GM23248 (cell line): ENCODE measurements around the gene CCDC183. TPM values are rescaled to one million over a fixed set of nuclear protein-coding genes. Genes with fewer than 3 reads are reported as not detected.
A peak's percentile ranks its signal among the peaks of the same experiment; 100 is the strongest.
"Not testable (repeated sequence)": the region's sequence is repeated elsewhere in the genome, so short reads cannot be mapped to it uniquely, and the experiment has no call there.

Experiments
- DNase-seq: peaks from one replicate; pipeline ENCODE4 v3.0.0-alpha.2; 2015
- H2AFZ ChIP-seq: fragments of 200-600 bp; sonication (generic); 2 replicates; pipeline ENCODE4 v1.6.1; 2016; ENCODE audit warnings: antibody characterized with exemption
- H3F3A ChIP-seq: fragments of 200-600 bp; sonication (generic); 2 replicates; pipeline ENCODE4 v1.6.1; 2016; ENCODE audit warnings: mild to moderate bottlenecking, antibody characterized with exemption, mixed run types; ENCODE audit not compliant: insufficient read depth
- H3K27ac ChIP-seq: fragments of 200-600 bp; sonication (generic); 2 replicates; pipeline ENCODE4 v1.5.1; 2016; ENCODE audit warnings: mild to moderate bottlenecking
- H3K27me3 ChIP-seq: fragments of 200-600 bp; sonication (generic); replicated peaks from 2 replicates; pipeline ENCODE4 v1.6.1; 2016; ENCODE audit warnings: mild to moderate bottlenecking; ENCODE audit not compliant: insufficient read depth
- H3K36me3 ChIP-seq: fragments of 200-600 bp; sonication (generic); 2 replicates; pipeline ENCODE4 v1.6.1; 2016; ENCODE audit warnings: low read depth, mild to moderate bottlenecking
- H3K4me1 ChIP-seq: fragments of 200-600 bp; sonication (generic); 2 replicates; pipeline ENCODE4 v1.6.1; 2016; ENCODE audit warnings: mild to moderate bottlenecking; ENCODE audit not compliant: insufficient read depth
- H3K4me2 ChIP-seq: fragments of 200-600 bp; sonication (generic); one replicate; pipeline ENCODE4 v1.6.1; 2016; ENCODE audit warnings: mild to moderate bottlenecking; ENCODE audit not compliant: unreplicated experiment
- H3K4me3 ChIP-seq: fragments of 200-600 bp; sonication (generic); 2 replicates; pipeline ENCODE4 v1.5.1; 2016; ENCODE audit warnings: mild to moderate bottlenecking
- H3K79me2 ChIP-seq: fragments of 200-600 bp; sonication (generic); 2 replicates; pipeline ENCODE4 v1.6.1; 2016; ENCODE audit warnings: mild to moderate bottlenecking; ENCODE audit not compliant: insufficient read depth
- H3K9ac ChIP-seq: fragments of 200-600 bp; sonication (generic); 2 replicates; pipeline ENCODE4 v1.6.1; 2016; ENCODE audit warnings: mild to moderate bottlenecking
- H3K9me2 ChIP-seq: fragments of 200-600 bp; sonication (generic); 2 replicates; pipeline ENCODE4 v1.6.1; 2016; ENCODE audit warnings: mixed run types, mild to moderate bottlenecking, moderate library complexity; ENCODE audit not compliant: insufficient read depth
- H3K9me3 ChIP-seq: fragments of 200-600 bp; sonication (generic); one replicate; pipeline ENCODE4 v1.6.1; 2017; ENCODE audit warnings: low read depth
- H4K20me1 ChIP-seq: fragments of 200-600 bp; sonication (generic); 2 replicates; pipeline ENCODE4 v1.6.0; 2016; ENCODE audit not compliant: insufficient read depth
- EZH2 ChIP-seq: fragments of 200-600 bp; sonication (generic); IDR thresholded peaks from 2 replicates; pipeline ENCODE4 v1.6.1; 2018; ENCODE audit warnings: antibody characterized with exemption, mild to moderate bottlenecking; ENCODE audit not compliant: insufficient read depth, poor library complexity, severe bottlenecking
- EZH2phosphoT487 ChIP-seq: fragments of 200-600 bp; sonication (generic); IDR thresholded peaks from 2 replicates; pipeline ENCODE4 v1.6.1; 2018; ENCODE audit warnings: antibody characterized with exemption, moderate library complexity, mild to moderate bottlenecking, low read depth; ENCODE audit not compliant: insufficient read depth
- WGBS, 2 experiments: methylation state at CpG; one replicate each; pipeline ENCODE4 v1.1.6; 2015 to 2017; ENCODE audit warnings: low lambda C conversion rate in 2 of 2, low coverage in 1 of 2; ENCODE audit errors: missing lambda C conversion rate in 2 of 2; 5-methylcytosine and 5-hydroxymethylcytosine counted together
- in situ Hi-C: fragments of 300-500 bp; cut with MboI; formaldehyde crosslinking; loops from 2 replicates; pipeline ENCODE4 v1.15.0; 2020
- polyA plus RNA-seq: library from polyadenylated mRNA; unstranded; fragments of >200 nt; fragmentation: Nextera tagmentation; extraction: Ambion mirVana; gene quantifications from 2 replicates; pipeline ENCODE4 v1.2.1, GENCODE V29; 2016
- total RNA-seq: library from RNA; depleted of rRNA; stranded (reverse); fragments of >200 nt; shearing (Covaris generic); gene quantifications from 2 replicates; pipeline ENCODE4 v1.2.3, GENCODE V29; 2014

Gene CCDC183
- total and polyA plus RNA-seq, 2 experiments from 2014 or later, result 0.76 to 1.5 TPM

- WGBS, 2 experiments, result 59 to 67% methylated on average over 14 of the region's 14 CpGs
- Histone ChIP-seq H3K4me3 (no peak overlapping the region), H3K9me2 (no peaks in the 10 kb centered on the region), H3K27ac (no peak overlapping the region), H2AFZ (no peak overlapping the region), H3K4me2 (no peak overlapping the region), H3K27me3 (peaks cover 8% of the 10 kb centered on the region; the same call in 1 of the 2 replicates), H3K4me1 (no peaks in the 10 kb centered on the region), H3K9ac (no peak overlapping the region), H4K20me1 (no peaks in the 10 kb centered on the region), H3K9me3 (no peaks in the 10 kb centered on the region), H3K79me2 (no peaks in the 10 kb centered on the region), H3F3A (no peaks in the 10 kb centered on the region), H3K36me3 (no peaks in the 10 kb centered on the region)
- DNase-seq, result no peak
- no peak for TF ChIP-seq EZH2phosphoT487
- TF ChIP-seq EZH2, result no peak
- in situ Hi-C loops, result no loop called here
Observed at GRCh38 chr9:136765041-136765440, 31.1 kb upstream of the CCDC183 start.

GRCh38 chr9:136765745-136766409 is 30.3 kb upstream of the CCDC183 start:
- 73% methylated on average over 14 of the region's 14 CpGs for WGBS, 2 experiments
- H3K27me3 ChIP-seq, H2AFZ ChIP-seq, H3K9me2 ChIP-seq, H3K9ac ChIP-seq, H4K20me1 ChIP-seq, H3K4me3 ChIP-seq, H3K36me3 ChIP-seq, H3K27ac ChIP-seq, H3K4me2 ChIP-seq, DNase-seq, in situ Hi-C loops, H3K79me2 ChIP-seq, H3K4me1 ChIP-seq, H3F3A ChIP-seq, H3K9me3 ChIP-seq: not testable (repeated sequence)

DNA sequence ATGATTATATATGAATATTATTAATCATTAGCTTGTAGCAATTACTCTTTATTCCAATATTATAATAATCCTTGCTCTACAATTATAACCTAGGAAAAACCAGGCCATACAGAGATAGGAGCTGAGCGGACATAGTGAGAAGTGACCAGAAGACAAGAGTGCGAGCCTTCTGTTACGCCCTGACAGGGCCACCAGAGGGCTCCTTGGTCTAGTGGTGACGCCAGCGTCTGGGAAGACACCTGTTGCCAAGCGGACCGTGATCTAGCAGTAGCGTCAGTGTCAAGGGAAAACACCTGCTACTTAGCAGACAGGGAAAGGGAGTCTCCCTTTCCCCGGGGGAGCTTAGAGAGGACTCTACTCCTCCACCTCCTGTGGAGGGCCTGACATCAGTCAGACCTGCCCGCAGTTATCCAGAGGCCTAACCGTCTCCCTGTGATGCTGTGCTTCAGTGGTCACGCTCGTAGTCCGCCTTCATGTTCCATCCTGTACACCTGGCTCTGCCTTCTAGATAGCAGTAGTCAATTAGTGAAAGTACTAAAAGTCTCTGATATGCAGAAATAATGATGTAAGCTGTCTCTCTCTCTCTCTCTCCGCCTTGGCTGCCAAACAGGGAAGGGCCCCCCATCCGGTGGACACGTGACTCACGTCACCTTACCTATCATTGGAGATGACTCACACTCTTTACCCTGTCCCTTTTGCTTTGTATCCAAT is 29.6 kb upstream of the CCDC183 start:
- H3K36me3 ChIP-seq, H3K27ac ChIP-seq, H3K4me2 ChIP-seq, H3K27me3 ChIP-seq, H3K79me2 ChIP-seq, H3K9ac ChIP-seq, H3K4me1 ChIP-seq, H3K4me3 ChIP-seq, H2AFZ ChIP-seq, in situ Hi-C loops, H3K9me3 ChIP-seq, H3F3A ChIP-seq, H4K20me1 ChIP-seq, H3K9me2 ChIP-seq: not testable (repeated sequence)
- WGBS, 2 experiments, result 41 to 59% methylated on average over 13 to 18 of the region's 18 CpGs
- peak; percentile 71 for DNase-seq

DNA sequence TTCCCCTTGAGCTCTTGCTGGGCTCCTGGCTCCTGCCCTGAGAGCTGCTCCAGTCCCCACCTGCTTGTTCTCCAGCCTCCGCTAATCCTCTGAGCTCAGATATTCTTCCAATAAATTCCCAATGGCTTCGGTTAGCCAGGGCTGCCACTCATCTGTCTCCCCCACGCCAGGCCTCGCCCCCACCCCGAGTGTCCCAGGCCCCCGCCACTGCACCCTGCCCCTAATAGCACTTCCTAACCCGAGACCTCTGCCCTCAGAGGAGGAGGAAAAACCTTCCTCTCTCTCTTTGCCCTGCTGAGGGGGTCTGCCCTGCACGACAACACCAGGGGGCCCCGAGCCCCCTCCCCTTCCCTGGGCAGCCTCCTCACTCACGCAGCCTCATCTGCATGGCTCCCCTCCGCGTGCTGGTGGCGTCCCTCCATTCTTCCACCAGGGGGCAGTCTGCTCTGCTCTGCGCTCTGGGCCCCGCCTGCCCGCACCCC is 26.4 kb upstream of the CCDC183 start:
- 0 to 13% methylated on average over 1 to 16 of the region's 16 CpGs for WGBS, 2 experiments
- H3F3A ChIP-seq, result no peaks in the 10 kb centered on the region
- H3K27ac ChIP-seq, result no peak overlapping the region
- H3K9me3 ChIP-seq, result no peaks in the 10 kb centered on the region
- no peak overlapping the region for H2AFZ ChIP-seq
- no peaks in the 10 kb centered on the region for H3K9me2 ChIP-seq
- TF ChIP-seq EZH2phosphoT487 (no peak), EZH2 (no peak)
- peaks cover 8% of the 10 kb centered on the region; the same call in 1 of the 2 replicates for H3K27me3 ChIP-seq
- H3K36me3 ChIP-seq, result no peaks in the 10 kb centered on the region
- no peaks in the 10 kb centered on the region for H3K4me1 ChIP-seq
- no peak overlapping the region for H3K9ac ChIP-seq
- H3K79me2 ChIP-seq, result no peaks in the 10 kb centered on the region
- no peaks in the 10 kb centered on the region for H4K20me1 ChIP-seq
- H3K4me3 ChIP-seq, result no peak overlapping the region
- in situ Hi-C loops, result loop anchor here (10.0 kb wide), 1 partner anchor 265 kb away; the partner anchor contains the start of gene FUT7
- H3K4me2 ChIP-seq, result no peak overlapping the region
- peak; percentile 50 for DNase-seq
